ENCODE measurements around the gene EBP. TPM values are rescaled to one million over a fixed set of nuclear protein-coding genes. Genes with fewer than 3 reads are reported as not detected.

Gene EBP
- 50.2 and 53.6 TPM in 2 replicates for total RNA-seq (2014; rRNA removed; shearing (Covaris generic))
- 49.7 and 72.1 TPM in 2 replicates for polyA plus RNA-seq (2015; cell fraction: cytosol; rRNA removed)
- 26.4 and 33.8 TPM in 2 replicates for polyA plus RNA-seq (2015; cell fraction: nucleus; rRNA removed)

GRCh38 chrX:48521353-48522243 is at the start of gene EBP:
EBP (plus strand) TSS chrX:48521808; CDS start chrX:48523772, 1,964 bp downstream.
- in situ Hi-C loops (cut with HindIII; ENCODE audit: low pct_unique_long_range_greater_than_20kb, low sequenced_read_pairs) = no loop called here
- DNase-seq (ENCODE audit: low read depth, low spot score) = peak; percentile 92

GRCh38 chrX:48472225-48472624 is 49.4 kb upstream of the EBP start:
- in situ Hi-C loops (cut with HindIII; ENCODE audit: low pct_unique_long_range_greater_than_20kb, low sequenced_read_pairs) = no loop called here
- no peak for DNase-seq (ENCODE audit: low read depth, low spot score)

GRCh38 chrX:48472851-48473703 is 48.5 kb upstream of the EBP start:
- in situ Hi-C loops (cut with HindIII; ENCODE audit: low pct_unique_long_range_greater_than_20kb, low sequenced_read_pairs) = no loop called here
- DNase-seq (ENCODE audit: low read depth, low spot score) = peak; percentile 13

GRCh38 chrX:48473704-48473990 is 48.0 kb upstream of the EBP start:
- DNase-seq (ENCODE audit: low read depth, low spot score) = no peak
- in situ Hi-C loops (cut with HindIII; ENCODE audit: low pct_unique_long_range_greater_than_20kb, low sequenced_read_pairs) = no loop called here

GRCh38 chrX:48474127-48474526 is 47.5 kb upstream of the EBP start:
- in situ Hi-C loops (cut with HindIII; ENCODE audit: low pct_unique_long_range_greater_than_20kb, low sequenced_read_pairs) = no loop called here
- DNase-seq (ENCODE audit: low read depth, low spot score) = peak; percentile 22

GRCh38 chrX:48474581-48474980 is 47.0 kb upstream of the EBP start:
- in situ Hi-C loops (cut with HindIII; ENCODE audit: low pct_unique_long_range_greater_than_20kb, low sequenced_read_pairs) = no loop called here
- peak; percentile 10 for DNase-seq (ENCODE audit: low read depth, low spot score)

- in situ Hi-C loops (cut with HindIII; ENCODE audit: low pct_unique_long_range_greater_than_20kb, low sequenced_read_pairs) = no loop called here
- no peak for DNase-seq (ENCODE audit: low read depth, low spot score)
Observed at GRCh38 chrX:48475296-48475695, 46.3 kb upstream of the EBP start.

GRCh38 chrX:48475774-48476577 is 45.6 kb upstream of the EBP start, which contains the start of gene FTSJ1:
FTSJ1 (plus strand) TSS chrX:48476199; CDS start chrX:48478048, 1,849 bp downstream.
- in situ Hi-C loops (cut with HindIII; ENCODE audit: low pct_unique_long_range_greater_than_20kb, low sequenced_read_pairs) = no loop called here
- DNase-seq (ENCODE audit: low read depth, low spot score) = peak; percentile 91

GRCh38 chrX:48476919-48477318 is 44.7 kb upstream of the EBP start:
- in situ Hi-C loops (cut with HindIII; ENCODE audit: low pct_unique_long_range_greater_than_20kb, low sequenced_read_pairs) = no loop called here
- no peak for DNase-seq (ENCODE audit: low read depth, low spot score)

- in situ Hi-C loops (cut with HindIII; ENCODE audit: low pct_unique_long_range_greater_than_20kb, low sequenced_read_pairs) = no loop called here
- DNase-seq (ENCODE audit: low read depth, low spot score) = no peak
Observed at GRCh38 chrX:48477960-48478755, 43.5 kb upstream of the EBP start.

GRCh38 chrX:48478806-48479205 is 42.8 kb upstream of the EBP start:
- in situ Hi-C loops (cut with HindIII; ENCODE audit: low pct_unique_long_range_greater_than_20kb, low sequenced_read_pairs) = no loop called here
- DNase-seq (ENCODE audit: low read depth, low spot score) = no peak

GRCh38 chrX:48480142-48480541 is 41.5 kb upstream of the EBP start:
- DNase-seq (ENCODE audit: low read depth, low spot score) = no peak
- in situ Hi-C loops (cut with HindIII; ENCODE audit: low pct_unique_long_range_greater_than_20kb, low sequenced_read_pairs) = no loop called here

GRCh38 chrX:48480583-48480982 is 41.0 kb upstream of the EBP start:
- no peak for DNase-seq (ENCODE audit: low read depth, low spot score)
- in situ Hi-C loops (cut with HindIII; ENCODE audit: low pct_unique_long_range_greater_than_20kb, low sequenced_read_pairs) = no loop called here

- no peak for DNase-seq (ENCODE audit: low read depth, low spot score)
- in situ Hi-C loops (cut with HindIII; ENCODE audit: low pct_unique_long_range_greater_than_20kb, low sequenced_read_pairs) = no loop called here
Observed at GRCh38 chrX:48482526-48482925, 39.1 kb upstream of the EBP start.

- no peak for DNase-seq (ENCODE audit: low read depth, low spot score)
- in situ Hi-C loops (cut with HindIII; ENCODE audit: low pct_unique_long_range_greater_than_20kb, low sequenced_read_pairs) = no loop called here
Observed at GRCh38 chrX:48487362-48487798, 34.2 kb upstream of the EBP start.

- no peak for DNase-seq (ENCODE audit: low read depth, low spot score)
- in situ Hi-C loops (cut with HindIII; ENCODE audit: low pct_unique_long_range_greater_than_20kb, low sequenced_read_pairs) = no loop called here
Observed at GRCh38 chrX:48488034-48488433, 33.6 kb upstream of the EBP start.

GRCh38 chrX:48489296-48489695 is 32.3 kb upstream of the EBP start:
- in situ Hi-C loops (cut with HindIII; ENCODE audit: low pct_unique_long_range_greater_than_20kb, low sequenced_read_pairs) = no loop called here
- DNase-seq (ENCODE audit: low read depth, low spot score) = no peak
